H54 (cell line): ENCODE results near the gene XPO6.
"Not testable (repeated sequence)": the region's sequence is repeated elsewhere in the genome, so short reads cannot be mapped to it uniquely, and the experiment has no call there.

Source experiments
- DNase-seq: peaks from one replicate; pipeline ENCODE4 v3.0.0; 2011; ENCODE audit warnings: low spot score, mixed read lengths; ENCODE audit not compliant: insufficient read length
- FAIRE-seq: peaks from 3 replicates; lab custom pipeline; 2011; peaks lifted over from hg19 to GRCh38; lab: Jason Lieb, UNC
- POLR2A ChIP-seq: IDR thresholded peaks from 2 replicates; pipeline ENCODE4 v1.6.1; 2011; ENCODE audit warnings: low read depth, mild to moderate bottlenecking, low read length

XPO6 gene

GRCh38 chr16:28211758-28212531, at the start of gene XPO6:
XPO6 (minus strand) TSS chr16:28211965; CDS start chr16:28211368, 597 bp downstream.
- DNase-seq (peak; percentile 84), FAIRE-seq (peak; percentile 15)
- peak; percentile 70 for TF ChIP-seq POLR2A

GRCh38 chr16:28260193-28260592, 48.4 kb upstream of the XPO6 start:
- TF ChIP-seq POLR2A = no peak
- FAIRE-seq = no peak
- DNase-seq = no peak

- FAIRE-seq (no peak), DNase-seq (no peak)
- TF ChIP-seq POLR2A = no peak
Observed at GRCh38 chr16:28259781-28260150, 48.0 kb upstream of the XPO6 start.

- DNase-seq (no peak), FAIRE-seq (no peak)
- no peak for TF ChIP-seq POLR2A
Observed at GRCh38 chr16:28259091-28259780, 47.5 kb upstream of the XPO6 start.

- FAIRE-seq (no peak), DNase-seq (no peak)
- no peak for TF ChIP-seq POLR2A
Observed at GRCh38 chr16:28258567-28258966, 46.8 kb upstream of the XPO6 start.

- FAIRE-seq (no peak), DNase-seq (no peak)
- TF ChIP-seq POLR2A = no peak
Observed at GRCh38 chr16:28257256-28257655, 45.5 kb upstream of the XPO6 start.

GRCh38 chr16:28255838-28256237, 44.1 kb upstream of the XPO6 start:
- DNase-seq (no peak), FAIRE-seq (no peak)
- no peak for TF ChIP-seq POLR2A

- FAIRE-seq (no peak), DNase-seq (no peak)
- no peak for TF ChIP-seq POLR2A
Observed at GRCh38 chr16:28254158-28254557, 42.4 kb upstream of the XPO6 start.

- DNase-seq (no peak), FAIRE-seq (no peak)
- TF ChIP-seq POLR2A = no peak
Observed at GRCh38 chr16:28250999-28251398, 39.2 kb upstream of the XPO6 start.

- not testable (repeated sequence) for FAIRE-seq, DNase-seq
Observed at GRCh38 chr16:28249483-28249882, 37.7 kb upstream of the XPO6 start.

- no peak for FAIRE-seq
- DNase-seq = no peak
- TF ChIP-seq POLR2A = no peak
Observed at GRCh38 chr16:28241924-28242323, 30.2 kb upstream of the XPO6 start.

GRCh38 chr16:28237754-28238357, 26.1 kb upstream of the XPO6 start:
- FAIRE-seq (no peak), DNase-seq (no peak)
- no peak for TF ChIP-seq POLR2A

- TF ChIP-seq POLR2A = no peak
- no peak for FAIRE-seq
- no peak for DNase-seq
Observed at GRCh38 chr16:28231763-28232162, 20.0 kb upstream of the XPO6 start.

- DNase-seq, FAIRE-seq: not testable (repeated sequence)
Observed at GRCh38 chr16:28223909-28224308, 12.1 kb upstream of the XPO6 start.

GRCh38 chr16:28219777-28220176, 8.0 kb upstream of the XPO6 start:
- not testable (repeated sequence) for FAIRE-seq, DNase-seq
